GM18909 (cell line): ENCODE data around the gene ELSPBP1.
"Not testable (repeated sequence)": the region's sequence is repeated elsewhere in the genome, so short reads cannot be mapped to it uniquely, and the experiment has no call there.

Experiments used
- ATAC-seq: cut with Tn5 transposase; IDR thresholded peaks from one replicate; pipeline ENCODE4 v1.9.1; 2021; ENCODE audit warnings: mild to moderate bottlenecking; ENCODE audit not compliant: unreplicated experiment, poor library complexity

The ELSPBP1 gene

DNA sequence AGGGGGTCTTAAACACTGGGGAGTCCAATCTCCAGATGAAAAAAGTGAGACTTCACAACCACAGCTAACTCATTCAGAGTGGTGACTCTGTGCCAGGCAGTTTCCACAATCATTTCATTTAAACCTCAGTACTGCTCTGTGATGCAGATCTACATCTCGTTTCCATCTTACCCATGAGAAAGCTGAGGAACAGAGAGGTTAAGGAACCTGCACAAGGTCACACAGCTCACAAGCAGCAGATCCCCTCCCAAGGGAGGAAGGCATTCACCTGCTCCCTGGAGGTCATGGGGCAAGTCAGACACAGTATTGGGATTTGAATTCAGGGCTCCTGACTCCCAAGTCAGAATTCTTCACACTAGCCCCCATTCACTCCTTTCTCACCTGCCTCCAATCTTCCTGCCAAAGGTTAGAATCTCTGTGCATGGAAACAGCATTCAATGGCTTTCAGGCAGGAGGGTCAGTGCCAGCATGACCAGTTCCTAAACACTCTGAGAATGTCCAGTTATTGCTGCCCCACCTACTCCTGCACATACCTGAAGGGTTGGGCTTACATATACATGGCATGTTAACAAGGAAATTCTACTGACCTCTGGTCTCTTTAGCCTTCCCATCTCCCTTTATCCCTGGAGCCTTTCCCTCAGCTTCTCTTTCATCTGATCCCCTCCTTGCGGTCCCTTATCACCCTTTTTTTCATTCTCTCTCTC, 47.6 kb downstream of the ELSPBP1 start:
- ATAC-seq, result no peak

- ATAC-seq, result no peak
Observed at GRCh38 chr19:48043675-48044258, 49.3 kb downstream of the ELSPBP1 start, which contains the start of gene CABP5. TSS of gene CABP5 (minus strand) at chr19:48044079. CDS start at chr19:48043922, 157 bp downstream.

DNA sequence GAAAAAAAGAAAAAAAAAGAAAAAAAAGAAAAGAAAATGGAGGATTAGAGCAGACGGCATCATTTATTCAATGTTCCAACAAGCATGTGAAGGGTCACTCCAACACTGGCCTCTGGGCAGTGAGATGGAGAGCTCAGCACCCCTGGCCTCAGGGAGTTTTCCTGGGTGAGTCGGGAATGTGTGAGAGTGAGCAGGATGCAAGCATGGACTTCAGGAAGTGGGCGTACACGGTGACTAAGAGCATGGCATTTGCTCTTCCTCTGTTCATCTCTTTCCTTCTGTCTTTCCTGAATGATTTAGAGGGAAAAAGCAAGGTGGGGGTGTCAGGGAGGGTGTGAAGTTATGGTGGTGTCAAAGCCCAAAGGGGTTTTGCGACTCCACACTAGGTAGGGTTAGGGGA, 50.1 kb downstream of the ELSPBP1 start:
- ATAC-seq, result no peak

DNA sequence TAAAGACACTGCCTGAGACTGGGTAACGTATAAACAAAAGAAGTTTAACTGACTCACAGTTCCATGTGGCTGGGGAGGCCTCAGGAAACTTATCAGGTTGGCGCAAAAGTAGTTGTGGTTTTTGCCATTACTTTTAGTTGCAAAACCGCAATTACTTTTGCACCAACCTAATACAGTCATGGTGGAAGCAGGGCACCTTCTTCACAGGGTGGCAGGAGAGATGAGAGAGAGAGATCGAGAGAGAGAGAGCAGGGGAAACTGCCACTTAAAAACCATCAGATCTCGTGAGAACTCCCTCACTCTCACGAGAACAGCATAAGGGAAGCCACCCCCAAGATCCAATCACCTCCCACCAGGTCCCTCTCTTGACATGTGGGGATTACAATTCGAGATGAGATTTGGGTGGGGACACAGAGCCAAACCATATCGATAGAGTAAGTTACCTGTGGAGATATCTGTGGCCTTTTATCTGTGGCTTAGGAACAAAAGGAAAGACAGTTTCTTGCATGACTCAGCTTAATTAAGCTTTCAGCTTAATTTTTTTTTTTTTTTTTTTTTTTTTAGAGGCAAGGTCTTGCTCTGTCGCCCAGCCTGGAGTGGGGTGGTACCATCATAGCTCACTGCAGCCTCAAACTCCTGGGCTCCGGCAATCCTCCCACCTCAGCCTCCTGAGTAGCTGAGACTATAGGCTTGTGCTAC, 57.1 kb downstream of the ELSPBP1 start:
- ATAC-seq, result no peak

GRCh38 chr19:48053076-48053475, 58.6 kb downstream of the ELSPBP1 start:
- ATAC-seq, result no peak

GRCh38 chr19:48053856-48054255, 59.4 kb downstream of the ELSPBP1 start:
- no peak for ATAC-seq

DNA sequence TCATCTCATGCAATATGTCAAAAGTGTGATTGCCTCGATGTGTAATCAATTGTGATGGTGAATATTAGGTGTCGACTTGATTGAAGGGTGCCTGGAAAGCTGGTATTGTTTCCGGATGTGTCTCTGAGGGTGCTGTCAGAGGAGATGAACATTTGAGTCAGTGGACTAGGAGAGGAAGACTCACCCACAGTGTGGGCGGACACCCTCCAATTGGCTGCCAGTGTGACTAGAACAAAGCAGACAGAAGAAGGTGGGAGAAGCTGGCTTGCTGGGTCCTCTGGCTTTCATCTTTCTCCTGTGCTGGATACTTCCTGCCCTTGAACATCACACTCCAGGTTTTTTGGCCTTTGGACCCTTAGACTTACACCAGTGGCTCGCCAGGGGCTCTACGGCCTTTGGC, 64.9 kb downstream of the ELSPBP1 start:
- ATAC-seq, result no peak

- no peak for ATAC-seq
Observed at GRCh38 chr19:48060381-48060780, 65.9 kb downstream of the ELSPBP1 start.

- no peak for ATAC-seq
Observed at GRCh38 chr19:48061401-48062344, 67.2 kb downstream of the ELSPBP1 start.

DNA sequence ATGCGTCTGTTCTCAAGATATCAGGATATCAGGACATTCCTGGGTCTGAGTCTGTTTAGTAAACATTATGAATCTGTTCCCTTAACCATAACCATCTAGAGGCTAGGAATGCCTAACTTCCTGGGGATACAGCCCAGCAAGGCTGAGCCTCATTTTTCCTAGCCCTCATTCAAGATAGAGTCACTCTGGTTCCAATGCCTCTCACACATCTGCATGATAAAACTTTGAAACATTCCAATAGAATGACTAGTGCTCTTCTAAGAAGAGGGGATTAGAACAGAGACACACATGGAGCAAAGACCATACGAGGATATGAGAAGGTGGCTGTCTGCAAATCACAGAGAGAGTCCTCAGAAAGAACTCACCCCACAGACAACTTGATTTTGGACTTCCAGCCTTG, 70.1 kb downstream of the ELSPBP1 start:
- ATAC-seq, result no peak

GRCh38 chr19:48069435-48069834, 75.0 kb downstream of the ELSPBP1 start:
- ATAC-seq, result no peak

DNA sequence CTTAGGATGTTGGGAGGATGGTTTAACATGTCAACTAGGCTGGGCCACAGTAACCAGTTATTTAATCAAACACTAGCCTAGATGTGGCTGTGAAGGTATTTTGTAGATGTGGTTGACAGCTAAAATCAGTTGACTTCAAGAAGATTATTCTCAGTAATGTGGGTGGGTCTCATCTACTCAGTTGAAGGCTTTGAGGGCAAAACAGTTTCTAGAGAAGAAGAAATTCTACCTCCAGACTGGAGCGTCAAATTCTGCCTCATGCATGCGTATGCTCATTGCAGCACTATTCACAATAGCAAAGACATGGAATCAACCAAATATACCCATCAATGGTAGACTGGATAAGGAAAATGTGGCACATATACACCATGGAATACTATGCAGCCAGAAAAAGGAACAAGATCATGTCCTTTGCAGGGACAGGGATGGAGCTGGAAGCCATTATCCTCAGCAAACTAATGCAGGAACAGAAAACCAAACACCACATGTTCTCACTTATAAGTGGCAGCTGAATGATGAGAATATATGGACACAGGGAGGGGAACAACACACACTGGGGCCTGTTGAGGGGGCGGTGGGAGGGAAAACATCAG, 75.8 kb downstream of the ELSPBP1 start:
- not testable (repeated sequence) for ATAC-seq
